ENCODE data around the gene ATG5.

The ATG5 gene

DNA sequence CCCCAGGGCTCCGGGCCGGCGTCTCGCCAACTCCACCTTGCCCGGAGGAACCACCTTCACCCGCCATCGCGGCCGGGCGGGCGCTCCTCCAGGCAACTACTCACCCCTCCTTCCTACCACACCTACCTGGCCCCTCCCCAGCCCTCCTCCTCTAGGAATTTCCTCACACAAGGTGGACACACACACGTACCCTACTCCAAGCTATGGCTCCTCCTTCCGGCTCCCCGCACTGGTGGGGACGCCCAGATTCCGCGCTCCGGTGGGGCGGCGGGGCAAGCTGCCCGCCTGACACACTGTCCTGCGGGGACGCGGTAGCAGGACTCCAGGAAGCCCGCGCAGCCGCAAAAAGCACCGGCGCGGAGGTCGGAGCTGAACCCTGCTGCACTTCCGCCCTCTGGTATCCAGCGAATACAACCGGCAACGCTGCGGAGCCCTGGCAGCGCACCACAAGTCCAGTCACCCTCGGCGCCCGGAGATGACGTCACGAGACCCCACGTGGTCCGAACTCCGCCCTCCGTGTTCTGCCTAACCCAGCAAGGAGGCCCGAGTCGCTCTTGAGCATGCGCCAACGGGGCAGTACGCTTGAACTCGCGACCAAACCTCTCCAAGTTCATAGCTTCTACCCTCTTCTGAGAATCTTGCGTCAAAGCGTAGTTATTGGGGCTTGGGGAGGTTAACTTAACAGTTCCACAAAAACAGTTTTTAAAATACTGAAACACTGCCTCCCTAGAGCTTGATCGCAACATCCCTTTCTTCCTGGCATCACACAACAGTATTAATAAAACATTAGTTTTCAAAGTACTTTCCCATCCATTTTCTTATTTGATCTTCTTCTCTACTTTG, at the start of gene ATG5:
Gene ATG5 (minus strand): TSS at position 425 of the 843 bp plus-strand sequence. CDS start 9,552 bp downstream, outside the sequence.
- peak; percentile 99 to 100 (median 100) for DNase-seq (ENCODE audit: low read depth in 2 of 3, low spot score in 2 of 3)

GRCh38 chr6:106373502-106374239, 48.1 kb upstream of the ATG5 start:
- no peak for DNase-seq (ENCODE audit: low read depth in 2 of 3, low spot score in 2 of 3)

GRCh38 chr6:106372838-106373501, 47.4 kb upstream of the ATG5 start:
- DNase-seq (ENCODE audit: low read depth in 2 of 3, low spot score in 2 of 3): no peak

- DNase-seq (ENCODE audit: low read depth in 2 of 3, low spot score in 2 of 3): no peak
Observed at GRCh38 chr6:106370639-106371038, 45.1 kb upstream of the ATG5 start.

DNA sequence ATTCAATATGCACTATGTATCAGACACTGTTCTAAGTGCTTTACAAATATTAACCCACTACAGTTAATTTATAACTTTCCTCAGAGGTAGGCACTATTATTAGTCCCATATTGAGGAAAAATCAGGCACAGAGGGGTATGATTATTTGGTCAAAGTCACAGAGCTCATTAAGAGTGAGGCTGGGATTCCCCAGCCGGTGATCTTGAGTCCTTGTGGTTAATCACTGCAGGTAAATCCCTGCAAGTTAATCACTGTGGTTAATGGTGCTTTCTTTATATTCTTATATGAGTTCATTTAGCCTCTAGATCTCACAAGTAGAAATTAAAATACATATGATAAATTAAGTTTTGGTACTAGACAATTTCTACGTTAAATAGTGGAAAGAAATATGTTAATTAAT, 44.2 kb upstream of the ATG5 start:
- DNase-seq (ENCODE audit: low read depth in 2 of 3, low spot score in 2 of 3): no peak

DNA sequence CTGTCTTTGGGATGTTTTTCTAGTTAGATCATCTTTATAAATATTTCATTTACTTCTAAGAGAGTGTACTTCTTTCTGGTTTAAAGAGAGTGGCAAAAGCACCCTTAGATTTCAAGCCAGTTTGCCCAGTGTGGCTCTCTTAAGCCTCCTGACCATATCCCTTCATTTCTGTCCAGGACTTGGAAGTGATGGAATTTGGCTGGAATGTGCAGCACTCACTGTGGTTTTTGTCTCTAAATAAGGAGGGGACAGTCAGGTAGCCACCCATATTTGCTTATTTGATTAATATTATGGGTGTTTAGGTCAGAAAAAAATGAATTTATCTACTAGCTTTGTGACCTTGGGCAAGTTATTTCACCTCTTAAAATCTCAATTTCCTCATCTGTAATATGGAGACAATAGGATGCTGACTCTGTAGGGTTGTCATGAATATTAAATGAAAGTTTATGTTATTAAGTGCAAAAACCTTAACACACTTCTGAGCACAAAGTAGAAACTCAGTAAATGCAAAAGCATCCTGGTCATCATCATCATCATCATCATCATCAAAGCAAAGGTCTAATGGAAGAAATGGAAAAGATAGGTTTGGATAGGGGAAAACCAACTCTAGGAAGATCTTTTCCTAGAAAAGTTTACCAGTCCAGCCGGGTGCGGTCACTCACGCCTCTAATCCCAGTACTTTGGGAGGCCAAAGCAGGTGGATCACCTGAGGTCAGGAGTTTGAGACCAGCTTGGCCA, 38.0 kb upstream of the ATG5 start:
- no peak for DNase-seq (ENCODE audit: low read depth in 2 of 3, low spot score in 2 of 3)

DNA sequence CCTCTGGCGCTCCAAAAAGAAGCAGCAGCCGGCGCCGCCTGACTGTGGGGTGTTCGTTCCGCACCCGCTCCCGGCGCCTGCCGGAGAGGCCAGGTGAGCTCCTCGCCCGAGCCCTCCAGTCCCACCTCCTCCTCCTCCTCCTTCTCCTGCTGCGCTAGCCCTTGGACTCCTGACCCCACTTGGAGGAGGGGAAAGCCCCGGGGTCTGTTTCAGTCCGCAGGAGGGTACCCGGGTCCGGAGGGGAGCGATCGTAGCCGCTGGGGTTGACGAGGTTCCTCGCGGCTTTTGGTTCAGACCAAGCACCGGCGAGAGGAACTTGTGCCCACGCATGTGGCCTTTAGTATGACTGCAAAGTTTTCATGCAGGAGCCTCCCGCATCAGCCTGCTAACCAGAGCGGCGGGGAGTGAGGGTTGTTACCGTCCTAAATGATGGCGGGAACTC, 35.5 kb upstream of the ATG5 start:
- peak in 1 of 3 experiments; percentile 12 for DNase-seq (ENCODE audit: low read depth in 2 of 3, low spot score in 2 of 3)

GRCh38 chr6:106360410-106360988, 34.9 kb upstream of the ATG5 start, which contains the start of gene CRYBG1:
TSS of gene CRYBG1 (plus strand) at chr6:106360717. CDS start at chr6:106360909, 192 bp downstream.
- peak; percentile 37 to 71 (median 63) for DNase-seq (ENCODE audit: low read depth in 2 of 3, low spot score in 2 of 3)

DNA sequence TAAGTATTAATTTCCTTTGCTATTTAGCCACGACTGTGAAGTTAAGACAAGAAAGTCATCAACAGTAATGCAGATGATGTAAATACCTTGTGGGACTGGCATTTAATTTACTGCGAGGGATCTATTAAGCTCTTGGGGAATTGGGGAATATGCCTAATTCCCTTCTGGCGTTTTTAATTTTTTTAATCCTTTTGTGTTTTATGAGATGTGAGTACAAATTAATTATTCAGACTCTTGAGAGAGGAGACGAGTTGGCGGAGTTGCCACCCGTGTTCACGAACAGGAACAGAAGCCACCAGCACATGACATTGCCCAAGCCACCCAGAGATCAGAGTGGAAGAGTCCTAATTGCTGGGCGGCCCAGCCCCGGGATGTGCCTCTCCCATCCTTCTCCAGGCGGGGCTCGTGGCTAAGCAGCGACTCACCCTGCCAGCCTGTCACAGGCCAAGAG, 34.4 kb upstream of the ATG5 start:
- DNase-seq (ENCODE audit: low read depth in 2 of 3, low spot score in 2 of 3): no peak

- no peak for DNase-seq (ENCODE audit: low read depth in 2 of 3, low spot score in 2 of 3)
Observed at GRCh38 chr6:106356378-106356777, 30.8 kb upstream of the ATG5 start.

DNA sequence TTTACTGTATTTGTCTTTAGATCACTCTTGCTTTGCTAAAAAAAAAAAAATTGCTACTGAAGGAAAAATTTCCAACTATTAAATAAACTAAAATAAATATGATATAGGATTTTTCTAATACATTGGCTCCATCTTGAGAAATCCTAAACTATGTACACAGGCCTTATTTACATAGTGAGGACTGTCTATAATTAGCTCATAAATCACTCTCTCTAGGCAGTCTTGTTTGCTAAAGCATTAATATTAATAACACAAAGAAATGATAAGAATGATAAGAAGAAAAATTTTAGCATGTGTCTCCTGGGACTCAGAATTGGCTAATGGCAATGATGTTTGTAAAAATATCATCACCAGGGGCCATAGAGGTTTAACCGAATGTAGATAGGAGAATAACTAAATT, 21.7 kb upstream of the ATG5 start:
- DNase-seq (ENCODE audit: low read depth in 2 of 3, low spot score in 2 of 3): no peak

DNA sequence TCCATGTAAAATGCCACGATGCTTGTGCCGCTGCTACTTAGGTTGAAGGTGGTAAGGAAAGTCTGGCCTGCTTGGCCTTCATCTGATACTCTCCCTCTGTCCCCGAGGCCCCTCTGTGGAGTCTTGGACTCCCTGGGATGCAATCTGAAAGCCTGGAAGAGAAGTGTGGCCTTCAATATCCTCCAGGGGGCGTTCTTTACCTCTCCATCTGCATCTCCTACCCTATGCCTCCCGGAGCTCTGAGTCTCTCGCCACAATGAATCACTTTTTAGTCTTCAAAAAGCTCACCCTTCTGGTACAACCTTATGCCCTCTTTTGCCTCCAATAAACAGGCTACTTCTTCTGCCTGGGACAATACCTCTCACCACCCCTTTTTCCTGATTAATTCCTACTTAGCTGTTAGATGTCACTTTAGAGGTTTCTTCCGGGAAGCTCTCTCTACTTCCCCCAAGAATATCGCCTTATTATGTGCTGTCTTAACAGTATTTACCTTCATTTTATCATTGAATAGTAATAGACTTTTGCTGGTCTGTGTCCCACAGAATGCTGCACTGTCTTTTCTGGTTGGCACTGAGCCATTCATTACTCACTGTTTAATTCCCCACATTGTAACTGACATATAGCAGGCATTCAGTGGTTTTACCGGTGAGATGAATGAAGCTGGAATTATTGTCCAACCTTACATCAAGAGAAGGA, 13.9 kb upstream of the ATG5 start:
- no peak for DNase-seq (ENCODE audit: low read depth in 2 of 3, low spot score in 2 of 3)

DNA sequence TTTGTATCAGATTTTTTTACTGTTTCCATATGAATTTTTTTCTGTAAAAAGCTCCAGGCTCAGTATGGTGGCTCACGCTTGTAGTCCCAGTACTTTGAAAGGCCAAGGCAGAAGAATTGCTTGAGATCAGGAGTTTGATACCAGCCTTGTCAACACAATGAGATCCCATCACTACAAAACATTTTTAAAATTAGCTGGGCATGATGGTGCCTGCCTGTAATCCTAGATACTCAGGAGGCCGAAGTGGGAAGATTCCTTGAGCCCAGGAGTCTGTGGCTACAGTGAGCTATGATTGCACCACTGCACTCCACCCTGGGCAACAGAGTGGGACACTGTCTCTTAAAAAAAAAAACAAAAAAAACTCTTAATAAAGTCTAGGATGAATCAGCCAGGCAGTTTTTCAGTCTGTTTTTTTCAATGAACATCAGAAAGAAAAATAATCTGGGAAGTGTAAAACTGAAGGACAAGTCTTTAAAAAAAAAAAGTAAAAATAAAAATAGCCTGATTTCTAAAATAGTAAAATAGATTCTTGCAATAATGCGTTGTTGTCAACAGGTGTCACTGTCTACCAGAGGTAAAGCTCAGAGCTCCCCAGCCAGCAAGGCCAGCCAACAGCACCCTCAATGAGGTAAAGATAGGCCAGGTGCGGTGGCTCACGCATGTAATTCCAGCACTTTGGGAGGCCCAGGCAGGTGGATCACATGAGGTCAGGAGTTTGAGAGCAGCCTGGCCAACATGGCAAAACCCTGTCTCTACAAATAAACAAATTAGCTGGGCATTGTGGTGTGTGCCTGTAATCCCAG, 9.3 kb upstream of the ATG5 start:
- DNase-seq (ENCODE audit: low read depth in 2 of 3, low spot score in 2 of 3): peak in 1 of 3 experiments; percentile 17

DNA sequence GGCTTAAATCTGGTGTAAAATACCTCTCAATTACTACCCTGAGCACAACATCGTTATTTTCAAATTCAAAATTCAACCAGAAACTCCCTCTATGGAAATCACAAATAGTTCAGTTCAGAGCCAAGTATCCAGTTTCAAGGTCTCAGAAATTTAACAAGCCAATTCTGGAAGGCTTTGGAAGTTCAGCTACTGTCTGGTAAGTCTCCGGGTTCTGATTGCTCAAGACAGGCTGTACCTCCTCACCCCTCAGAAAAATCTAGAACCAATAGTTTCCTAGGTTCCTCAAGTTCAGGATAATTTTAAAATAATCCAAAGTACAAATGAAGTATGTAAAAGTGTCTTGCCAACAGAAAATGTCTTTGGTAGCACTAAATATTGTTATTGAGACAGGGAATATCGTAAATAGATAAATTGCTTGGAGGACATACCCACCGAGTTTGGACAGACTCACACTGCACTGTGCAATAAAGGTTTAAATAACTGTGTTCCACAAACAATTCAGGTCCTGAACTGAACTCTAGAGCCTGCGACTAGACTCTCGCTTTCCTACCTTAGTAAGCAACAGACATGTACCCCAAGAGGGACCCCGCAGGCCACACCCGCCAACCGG, 729 bp downstream of the ATG5 start:
- DNase-seq (ENCODE audit: low read depth in 2 of 3, low spot score in 2 of 3): no peak

GRCh38 chr6:106321940-106322339, 3.6 kb downstream of the ATG5 start:
- DNase-seq (ENCODE audit: low read depth in 2 of 3, low spot score in 2 of 3): no peak

DNA sequence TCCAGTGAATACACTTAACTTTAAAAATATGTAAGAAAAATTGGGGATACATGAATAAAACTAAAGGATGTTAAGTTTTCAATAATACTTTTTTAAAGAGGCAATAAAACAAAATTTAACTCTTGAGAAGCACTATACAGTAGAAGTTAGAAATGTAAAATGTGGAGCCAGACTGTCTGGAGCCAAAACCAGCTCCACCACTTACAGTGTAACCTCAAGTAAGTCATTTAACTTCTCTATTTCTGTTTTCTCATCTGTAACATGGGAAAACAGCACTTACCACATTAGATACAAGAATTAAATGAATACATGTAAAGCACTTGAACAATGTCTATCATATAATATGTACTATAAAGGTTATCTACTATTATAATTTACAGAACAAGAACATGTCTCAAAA, 6.7 kb downstream of the ATG5 start:
- DNase-seq (ENCODE audit: low read depth in 2 of 3, low spot score in 2 of 3): no peak

DNA sequence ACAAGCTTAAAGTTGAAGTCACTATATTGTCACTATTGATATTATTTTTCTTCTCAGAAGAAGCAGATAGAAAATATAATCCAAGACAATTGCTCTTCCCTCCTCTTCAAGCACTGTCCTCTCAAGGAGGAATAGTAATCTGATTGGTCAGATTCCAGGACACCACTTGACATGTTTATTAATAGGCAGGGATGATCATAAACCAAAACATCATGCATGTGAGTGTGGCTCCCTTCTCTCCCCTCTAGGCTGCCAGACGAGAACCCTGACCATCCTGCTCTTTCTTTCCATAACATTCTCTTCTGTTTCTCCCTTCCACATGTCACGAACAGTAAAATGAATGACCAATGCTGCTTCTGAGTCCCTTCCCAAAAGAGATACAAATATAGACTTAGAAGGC, 7.5 kb downstream of the ATG5 start:
- no peak for DNase-seq (ENCODE audit: low read depth in 2 of 3, low spot score in 2 of 3)

DNA sequence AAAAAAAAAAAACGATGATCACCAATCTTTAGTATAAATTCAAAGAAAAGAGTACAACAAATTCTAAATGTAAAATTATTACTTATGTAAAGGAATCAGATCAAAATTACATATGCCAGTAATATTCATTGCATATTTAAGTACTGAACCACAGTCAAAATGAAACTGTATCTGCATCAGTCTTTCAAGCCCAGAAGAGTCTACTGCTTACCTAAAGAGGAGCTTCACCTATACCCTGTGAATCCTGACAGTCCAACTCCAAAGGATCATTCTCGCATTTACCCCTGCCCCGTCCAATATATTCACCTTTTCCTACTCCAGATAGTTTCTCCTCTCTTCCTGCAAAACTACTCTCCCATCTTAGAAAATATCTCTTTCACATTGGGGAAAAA, 9.2 kb downstream of the ATG5 start:
- no peak for DNase-seq (ENCODE audit: low read depth in 2 of 3, low spot score in 2 of 3)

Measured in activated CD8-positive, alpha-beta memory T cell treated with anti-CD3 and anti-CD28 coated beads for 48 hours (primary cell).